HG02759 (cell line): Measurements from ENCODE around the gene LGMN.
"Not testable (repeated sequence)": the region's sequence is repeated elsewhere in the genome, so short reads cannot be mapped to it uniquely, and the experiment has no call there.

Experiments
- ATAC-seq: cut with Tn5 transposase; IDR thresholded peaks from one replicate; pipeline ENCODE4 v1.9.1; 2021; ENCODE audit warnings: mild to moderate bottlenecking, moderate library complexity; ENCODE audit not compliant: unreplicated experiment

LGMN gene

DNA sequence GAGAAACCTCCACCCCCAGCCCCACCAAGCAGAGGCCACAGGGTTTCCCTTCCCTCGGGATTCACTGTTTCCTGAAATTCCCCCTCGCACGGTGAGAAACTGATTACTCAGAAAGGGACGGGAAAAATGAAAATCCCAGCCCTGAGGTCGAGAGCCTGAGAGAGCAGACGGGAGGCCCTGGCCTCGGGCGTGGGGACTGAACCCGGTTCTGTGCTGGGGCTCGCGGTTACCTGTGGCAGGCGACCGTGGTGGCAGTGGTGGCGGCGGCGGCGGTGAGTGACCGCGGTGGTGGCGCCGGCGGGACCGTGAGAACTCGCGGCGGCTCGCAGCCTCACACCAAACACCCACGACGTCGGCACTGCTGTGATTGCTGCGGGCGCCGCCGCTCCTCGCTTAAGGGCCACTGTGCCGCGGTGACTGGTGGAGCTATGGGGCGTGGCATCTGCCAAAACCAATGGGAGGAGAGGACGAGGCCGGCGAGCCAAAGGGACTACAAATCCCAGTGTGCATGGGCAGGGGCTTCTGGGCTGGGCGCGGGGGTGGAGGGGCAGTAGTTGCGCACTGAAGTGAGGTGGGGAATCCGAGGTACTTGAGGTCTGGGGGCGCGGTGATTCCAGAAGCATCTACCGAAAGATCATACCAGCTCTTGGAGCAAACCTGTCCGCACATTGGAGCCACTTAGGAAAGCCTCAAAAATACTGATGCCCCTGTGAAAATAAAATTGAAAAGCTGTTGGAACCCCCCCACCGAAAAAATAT, at the start of gene LGMN:
LGMN (minus strand) TSS at position 369 of the 758 bp plus-strand sequence. CDS start 15,841 bp downstream, outside the sequence.
- ATAC-seq, result peak; percentile 76

DNA sequence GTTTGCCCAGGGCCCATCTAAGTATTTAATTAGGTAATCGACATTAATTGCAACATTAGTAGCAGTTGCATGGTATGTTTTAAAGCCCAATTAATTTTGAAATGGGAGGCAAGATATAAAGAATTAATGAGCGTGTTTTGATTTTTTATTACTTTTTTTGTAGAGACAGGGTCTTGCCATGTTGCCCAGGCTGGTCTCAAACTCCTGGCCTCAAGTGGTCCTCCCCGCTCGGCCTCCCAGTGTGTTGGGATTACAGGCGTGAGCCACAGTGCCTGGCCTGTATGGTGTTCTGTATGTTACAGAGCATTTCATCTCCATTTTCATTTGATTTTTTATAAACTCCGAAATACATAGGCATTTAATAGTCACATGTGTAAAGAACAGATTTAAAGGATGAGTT, 46.5 kb upstream of the LGMN start:
- ATAC-seq, result no peak

DNA sequence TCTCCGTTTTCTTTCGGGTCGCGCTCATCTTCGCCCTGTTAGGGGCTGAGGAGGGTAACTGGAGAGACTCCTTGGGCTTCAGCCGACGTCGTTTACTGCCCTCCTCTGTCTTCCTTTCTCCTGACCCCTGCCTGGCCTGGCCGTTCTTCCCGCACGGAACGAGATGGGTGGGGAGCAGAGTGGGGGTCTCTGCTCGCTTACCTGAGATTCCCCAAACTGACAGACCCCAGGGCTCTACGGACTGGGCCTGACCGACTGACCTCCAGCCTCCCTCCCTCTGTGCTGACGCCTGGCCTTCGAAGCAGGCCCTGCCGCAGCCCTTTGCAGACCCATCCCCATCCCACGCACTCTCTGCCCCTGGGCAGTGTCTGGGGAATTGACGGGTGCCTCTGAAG, 46.1 kb upstream of the LGMN start:
- no peak for ATAC-seq

DNA sequence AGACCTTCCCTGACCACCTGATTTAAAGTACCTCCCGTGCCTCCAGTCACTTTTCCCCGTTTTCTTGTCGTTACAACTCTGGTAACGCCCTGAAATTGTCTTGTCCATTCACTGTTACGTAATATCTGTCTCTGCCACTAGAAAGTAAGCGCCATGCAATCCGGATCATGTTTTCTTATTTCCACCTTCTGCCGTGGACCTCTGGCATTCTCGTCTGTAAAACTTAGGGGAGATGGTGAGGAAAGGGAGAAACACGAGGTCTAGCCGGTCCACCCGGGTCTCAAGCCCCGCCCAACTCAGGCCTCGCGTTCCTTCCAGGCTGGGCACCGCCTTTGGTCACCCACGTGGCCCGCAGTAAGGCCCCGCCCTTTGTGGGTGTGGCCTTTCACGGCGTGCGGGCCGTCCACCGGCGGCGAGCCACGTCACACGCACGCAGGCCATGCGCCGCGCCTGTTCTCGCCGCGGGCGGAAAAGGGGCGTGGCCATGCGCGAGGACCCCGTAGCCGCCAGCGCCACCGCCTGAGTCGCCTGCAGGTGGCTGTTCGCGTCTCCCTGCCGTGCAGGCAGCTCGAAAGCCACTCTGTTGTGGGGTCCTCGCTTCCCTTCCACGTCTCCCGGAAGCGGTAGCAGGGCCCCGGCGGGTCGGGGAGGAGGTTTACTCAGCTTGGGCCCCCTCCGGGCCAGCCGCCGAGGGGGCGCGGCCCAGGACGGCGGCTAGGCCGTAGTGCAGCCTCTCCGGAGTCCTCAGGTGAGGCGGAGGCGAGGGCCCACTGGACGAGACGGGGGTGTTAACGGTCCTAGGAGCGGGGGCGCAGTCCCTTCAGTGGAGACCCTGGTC, 45.5 kb upstream of the LGMN start, which contains the start of gene GOLGA5:
GOLGA5 (plus strand) TSS at position 597 of the 838 bp plus-strand sequence. CDS start 3,133 bp downstream, outside the sequence.
- peak; percentile 98 for ATAC-seq

DNA sequence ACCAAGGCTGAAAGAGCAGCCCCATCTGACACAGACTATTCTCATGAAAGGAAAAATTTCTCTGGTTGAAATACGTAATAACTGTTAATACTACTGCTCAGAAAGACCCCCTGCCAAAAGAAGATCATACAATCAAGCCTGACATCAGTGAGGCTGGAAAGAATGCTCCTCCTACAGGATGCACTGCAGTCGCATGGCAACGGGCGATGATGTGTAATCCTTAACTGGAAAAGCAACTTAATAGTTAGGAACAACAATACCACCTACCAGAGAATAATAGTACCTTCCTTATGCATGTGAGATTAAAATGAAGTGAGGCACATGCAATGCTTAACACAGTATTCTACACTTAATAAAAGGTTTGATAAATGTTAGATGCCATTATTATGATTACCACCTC, 44.5 kb upstream of the LGMN start:
- ATAC-seq, result no peak

DNA sequence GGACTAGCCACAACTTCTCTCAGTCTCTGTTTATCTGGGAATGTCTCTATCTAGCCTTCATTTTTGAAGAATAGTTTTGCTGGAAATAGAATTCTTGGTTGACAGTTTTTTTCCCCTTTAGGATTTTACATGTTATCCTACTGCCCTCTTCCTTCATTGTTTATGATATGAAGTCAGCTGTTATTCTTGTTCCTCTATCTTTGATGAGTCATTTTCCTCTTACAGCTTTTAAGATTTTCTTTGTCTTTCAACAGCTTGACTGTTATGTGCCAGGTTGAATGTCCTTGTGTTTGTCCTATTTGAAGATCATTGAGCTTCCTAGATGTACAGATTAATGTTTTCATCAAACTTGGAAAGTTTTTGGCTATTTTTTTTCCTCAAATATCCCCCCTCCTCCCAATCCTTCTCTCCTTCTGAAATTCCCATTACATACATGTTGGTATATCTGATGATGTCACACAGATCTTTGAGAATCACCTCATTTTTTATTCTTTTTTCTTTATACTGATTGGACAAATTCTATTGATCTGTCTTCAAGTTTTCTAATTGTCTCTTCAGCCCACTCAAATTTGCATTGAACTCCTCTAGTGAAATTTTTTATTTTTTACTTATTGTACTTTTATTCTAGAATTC, 41.1 kb upstream of the LGMN start:
- ATAC-seq, result no peak

DNA sequence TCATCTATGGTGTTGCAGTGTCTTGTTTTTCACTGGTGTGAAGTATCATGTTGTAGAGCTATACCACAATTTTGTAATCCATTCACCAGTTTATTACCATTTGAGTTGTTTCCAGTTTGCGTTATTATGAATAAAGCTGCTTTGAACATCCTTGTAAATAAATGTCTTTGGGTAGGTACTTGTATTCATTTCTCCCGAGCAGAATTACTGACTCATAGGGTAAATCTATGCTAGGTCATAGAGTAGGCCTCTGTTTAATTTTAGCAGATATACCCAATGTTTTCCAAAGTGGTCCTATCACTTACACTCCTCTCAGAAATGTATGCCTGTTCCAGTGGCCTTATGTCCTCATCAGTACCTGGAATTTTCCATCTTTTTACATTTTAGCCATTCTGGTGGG, 39.1 kb upstream of the LGMN start:
- ATAC-seq, result no peak

DNA sequence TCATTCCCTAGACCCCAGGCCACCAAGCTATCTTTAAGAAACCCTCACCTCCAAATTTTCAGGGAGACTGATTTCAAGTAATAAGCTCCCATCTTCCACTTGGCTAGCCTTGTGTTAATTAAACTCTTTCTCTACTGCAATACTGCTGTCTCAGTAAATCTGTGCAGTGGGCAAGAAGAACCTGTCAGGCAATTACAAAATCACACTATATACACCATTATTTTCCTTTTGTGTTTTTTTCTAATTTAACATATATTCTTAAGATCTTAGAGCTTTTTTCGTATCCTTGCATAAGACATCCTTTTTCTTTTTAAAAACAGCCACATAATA, 38.0 kb upstream of the LGMN start:
- ATAC-seq, result no peak

DNA sequence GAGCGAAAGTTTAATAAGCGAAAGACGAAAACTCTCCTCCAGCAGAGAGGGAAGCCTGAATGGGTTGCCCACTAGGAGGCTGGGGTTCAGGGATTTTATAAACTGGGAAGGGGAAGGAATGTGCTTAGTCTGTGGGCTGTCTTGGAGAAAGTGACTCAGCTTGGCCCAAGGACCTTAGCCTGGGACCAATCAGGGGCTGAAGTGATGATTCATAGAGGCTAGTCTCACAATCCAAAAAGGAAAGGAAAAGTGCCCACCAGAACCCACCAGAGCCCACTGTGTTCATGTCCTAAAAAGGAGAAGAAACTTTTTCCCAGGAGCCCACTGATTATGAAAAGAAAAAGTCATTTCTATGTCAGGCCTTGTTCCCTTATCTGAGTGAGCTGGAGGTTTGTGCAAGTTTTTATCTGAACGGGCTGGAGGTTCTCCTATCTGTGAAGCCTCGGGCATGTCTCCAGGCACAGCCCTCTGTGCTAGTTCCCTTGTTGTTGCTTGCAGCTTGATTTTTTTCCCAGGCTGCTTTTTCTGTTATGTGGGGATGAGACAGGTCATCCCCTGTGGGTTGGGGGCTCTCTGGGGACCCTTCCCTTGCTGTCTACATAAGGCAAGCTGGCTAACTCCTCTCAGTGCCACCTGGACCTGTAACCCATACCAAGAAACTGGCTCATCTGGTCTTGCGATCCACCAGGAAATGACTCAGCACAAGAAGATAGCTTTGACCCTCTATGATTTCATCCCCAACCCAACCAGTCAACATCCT, 37.4 kb upstream of the LGMN start:
- no peak for ATAC-seq

DNA sequence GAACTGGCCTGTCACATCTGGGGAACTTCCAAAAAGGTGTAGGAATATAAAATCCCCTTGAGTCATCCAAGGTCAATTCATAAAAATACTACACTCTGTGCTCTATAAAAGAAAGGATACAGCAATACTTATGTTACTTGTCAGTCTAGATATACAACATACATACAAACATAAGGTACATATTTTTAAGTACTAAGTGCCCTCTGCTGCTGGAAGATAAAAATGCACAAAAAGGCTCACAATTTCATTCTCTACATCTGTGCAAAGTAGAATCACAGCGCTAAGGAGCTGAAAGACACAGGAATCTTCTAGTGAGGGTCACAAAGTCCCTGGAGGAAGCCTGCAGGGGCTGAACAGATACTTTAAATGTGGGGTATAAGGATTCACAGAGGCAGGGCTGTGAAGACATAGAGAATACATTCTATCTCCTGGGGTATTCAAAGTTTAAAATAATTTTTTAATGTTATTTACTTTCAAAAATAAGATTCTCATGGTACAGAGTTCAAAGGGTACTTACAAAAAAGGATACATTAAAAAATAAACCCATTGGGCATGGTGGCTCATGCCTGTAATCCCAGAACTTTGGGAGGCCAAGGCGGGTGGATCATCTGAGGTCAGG, 35.5 kb upstream of the LGMN start:
- ATAC-seq, result no peak

DNA sequence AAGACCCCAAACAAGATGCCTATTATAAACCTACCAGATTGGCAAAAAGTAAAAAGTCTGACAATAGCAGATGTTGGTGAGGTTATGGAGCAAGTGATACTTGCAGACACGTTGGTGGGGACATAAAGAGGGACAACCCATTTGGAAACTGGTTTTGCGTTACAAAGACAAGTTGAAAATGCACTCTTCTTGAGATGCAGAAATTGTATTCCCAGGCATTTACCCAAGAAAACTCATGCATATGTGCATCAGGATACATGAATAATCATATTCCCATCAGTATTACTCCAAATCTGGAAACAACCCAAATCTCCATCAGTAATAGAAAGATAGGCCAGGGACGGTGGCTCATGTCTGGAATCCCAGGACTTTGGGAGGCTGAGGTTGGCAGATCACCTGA, 32.9 kb upstream of the LGMN start:
- no peak for ATAC-seq

DNA sequence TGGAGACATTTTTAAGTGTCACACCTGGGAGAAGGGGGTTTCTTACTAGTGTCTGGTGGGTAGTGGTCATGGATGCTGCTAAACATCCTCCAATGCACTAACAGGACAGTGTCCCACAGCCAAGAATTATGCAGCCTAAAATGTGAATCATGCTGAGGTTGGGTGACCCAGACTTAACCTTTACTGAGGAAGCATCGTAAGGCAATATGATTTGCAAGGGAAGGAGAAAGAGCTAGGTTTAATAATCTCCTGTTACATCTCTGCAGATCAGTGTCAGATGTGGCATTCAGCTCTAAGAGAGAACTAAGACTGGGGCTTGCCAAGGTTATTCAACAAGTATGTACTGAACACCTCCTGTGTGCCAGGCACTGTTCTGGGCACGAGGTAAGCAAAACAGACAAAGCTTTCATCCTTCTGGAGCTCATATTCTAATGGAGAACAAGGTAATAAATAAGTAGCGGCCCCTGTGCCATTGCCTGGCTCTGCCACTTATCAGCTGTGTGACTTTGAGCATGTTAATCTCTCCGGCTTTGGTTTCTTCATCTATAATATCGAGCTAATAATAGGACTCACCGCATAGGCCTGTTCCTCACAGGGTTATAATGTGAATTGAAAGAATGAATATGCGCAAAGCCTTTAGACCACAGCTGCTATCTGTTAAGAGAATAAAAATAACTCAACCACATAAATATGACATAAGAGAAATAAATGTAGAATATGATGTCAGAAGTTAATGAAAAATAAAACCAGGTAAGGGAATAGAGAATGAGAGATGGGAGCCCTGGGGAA, 32.2 kb upstream of the LGMN start:
- ATAC-seq, result no peak

DNA sequence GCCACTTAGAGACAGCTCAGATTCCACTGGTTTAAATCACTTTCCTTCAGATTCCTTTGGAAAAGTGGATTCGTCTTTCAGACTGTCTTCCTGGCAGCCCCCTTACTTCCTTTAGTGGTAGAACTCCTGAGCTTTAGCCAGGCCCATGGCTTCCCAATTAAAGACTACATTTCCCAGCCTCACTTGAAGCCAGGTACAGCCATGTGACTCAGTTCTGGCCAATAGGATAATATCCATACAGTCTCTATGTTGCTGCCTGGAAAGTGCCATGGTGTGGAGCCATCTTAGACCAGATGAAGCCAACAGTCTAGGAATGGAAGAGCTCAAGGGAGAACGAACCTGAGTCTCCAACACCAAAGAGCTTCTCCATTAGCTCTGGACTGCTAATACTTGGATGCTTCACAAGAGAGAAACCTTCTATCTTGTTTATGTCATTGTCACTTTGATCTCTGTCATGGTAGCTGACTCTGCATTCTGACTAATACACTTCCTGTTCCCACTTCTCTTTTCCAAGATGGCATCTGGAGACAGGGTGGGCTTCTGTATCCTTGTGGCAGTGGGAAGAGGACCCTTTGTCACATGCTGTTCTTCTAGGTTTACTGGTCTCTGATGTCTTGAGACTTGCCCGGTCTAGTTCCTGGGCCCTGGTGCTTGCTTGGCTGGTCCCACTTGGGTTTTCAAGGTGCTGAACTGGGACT, 30.6 kb upstream of the LGMN start:
- not testable (repeated sequence) for ATAC-seq

DNA sequence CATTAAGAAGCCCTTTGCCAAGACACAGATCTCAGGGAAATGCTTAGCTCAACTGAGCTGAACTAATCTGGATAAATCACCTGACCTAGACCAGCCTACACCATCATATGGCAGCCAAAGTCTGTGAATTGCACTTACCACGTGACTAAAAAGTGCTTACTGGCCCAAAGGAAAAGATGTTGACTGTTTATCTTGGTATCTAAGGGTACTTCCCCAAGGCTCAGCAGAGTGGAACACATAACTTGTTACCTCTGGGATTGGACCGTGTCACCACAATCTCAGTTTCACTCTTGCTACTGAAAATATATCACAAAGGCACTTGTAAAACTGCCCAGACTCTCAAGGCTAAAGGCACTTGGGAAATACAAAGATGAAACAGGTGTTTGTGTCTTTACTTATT, 26.9 kb upstream of the LGMN start:
- ATAC-seq, result peak; percentile 92

DNA sequence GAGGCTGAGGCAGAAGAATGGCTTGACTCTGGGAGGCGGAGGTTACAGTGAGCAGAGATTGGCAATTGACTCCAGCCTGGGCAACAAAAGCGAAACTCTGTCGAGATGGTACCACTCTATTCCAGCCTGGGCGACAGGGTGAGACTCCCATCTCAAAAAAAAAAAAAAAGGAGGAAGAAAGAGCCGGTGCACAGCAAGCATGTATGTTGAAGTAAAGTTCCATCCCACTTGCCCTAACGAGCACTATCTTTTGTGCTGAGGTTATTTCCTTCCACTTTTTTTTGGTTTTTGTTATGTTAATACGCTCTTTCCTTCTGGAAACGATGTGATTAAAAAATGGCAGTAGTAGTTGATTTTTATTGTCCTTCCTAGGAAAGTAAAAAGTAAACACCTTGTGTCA, 26.1 kb upstream of the LGMN start:
- ATAC-seq, result no peak

DNA sequence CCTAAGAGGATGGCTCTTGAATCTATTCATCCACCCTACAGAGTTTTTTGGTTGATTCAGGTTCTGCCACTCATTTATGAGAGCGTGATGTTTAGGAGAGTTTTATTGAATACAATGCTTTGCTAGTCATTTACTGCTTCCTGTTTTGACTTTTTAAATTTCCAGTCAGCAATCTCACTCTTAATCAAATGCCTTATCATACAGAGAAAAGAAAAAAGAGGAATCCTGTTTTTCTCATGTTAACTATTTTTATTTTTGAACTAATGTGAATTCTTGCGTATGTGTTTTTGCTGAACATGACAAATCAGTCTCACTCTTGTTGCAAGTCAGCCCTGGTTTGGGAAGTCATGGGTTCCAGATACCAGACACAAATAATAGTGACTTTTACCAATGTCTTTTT, 22.1 kb upstream of the LGMN start:
- no peak for ATAC-seq

DNA sequence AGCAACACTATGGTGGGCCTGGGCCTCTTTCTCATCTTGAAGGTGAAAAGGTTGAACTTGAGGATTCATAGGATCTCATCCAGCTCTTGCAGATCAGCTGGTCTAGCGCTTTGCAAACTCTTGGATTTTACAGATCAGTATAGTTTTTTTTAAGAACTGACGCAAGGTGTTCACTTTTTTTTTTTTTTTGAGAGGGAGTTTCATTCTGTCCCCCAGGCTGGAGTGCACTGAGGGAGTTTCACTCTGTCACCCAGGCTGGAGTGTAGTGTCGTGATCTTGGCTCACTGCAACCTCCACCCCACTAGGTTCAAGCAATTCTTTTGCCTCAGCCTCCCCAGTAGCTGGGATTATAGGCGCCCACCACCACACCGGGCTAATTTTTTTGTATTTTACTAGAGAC, 20.4 kb upstream of the LGMN start:
- ATAC-seq, result no peak

DNA sequence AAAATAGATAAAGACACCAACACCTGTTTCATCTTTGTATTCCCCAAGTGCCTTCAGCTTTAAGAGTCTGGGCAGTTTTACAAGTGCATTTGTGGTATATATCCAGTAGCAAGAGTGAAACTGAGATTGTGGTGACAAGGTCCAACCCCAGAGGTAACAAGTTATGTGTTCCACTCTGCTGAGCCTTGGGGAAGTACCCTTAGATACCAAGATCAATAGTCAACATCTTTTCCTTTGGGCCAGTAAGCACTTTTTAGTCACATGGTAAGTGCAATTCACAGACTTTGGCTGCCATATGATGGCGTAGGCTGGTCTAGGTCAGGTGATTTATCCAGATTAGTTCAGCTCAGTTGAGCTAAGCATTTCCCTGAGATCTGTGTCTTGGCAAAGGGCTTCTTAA, 19.8 kb upstream of the LGMN start:
- ATAC-seq, result peak; percentile 92
